GM19467 (cell line): Measurements from ENCODE around the gene SPIC.

Experiments
- ATAC-seq: cut with Tn5 transposase; IDR thresholded peaks from one replicate; pipeline ENCODE4 v1.9.1; 2021; ENCODE audit warnings: mild to moderate bottlenecking, moderate library complexity; ENCODE audit not compliant: unreplicated experiment

The SPIC gene

GRCh38 chr12:101527682-101528081, 52.5 kb downstream of the SPIC start:
- ATAC-seq, result no peak

GRCh38 chr12:101536069-101536674, 61.0 kb downstream of the SPIC start:
- ATAC-seq, result no peak
